ENCODE measurements around the gene TGM1. TPM values are rescaled to one million over a fixed set of nuclear protein-coding genes. Genes with fewer than 3 reads are reported as not detected.

TGM1 gene
- total and polyA plus RNA-seq, 10 of the 15 experiments (the other 5 are each of a cell fraction or from before 2014, with no cell fraction given), result 0.05 to 5.9 (median 1.8) TPM

DNA sequence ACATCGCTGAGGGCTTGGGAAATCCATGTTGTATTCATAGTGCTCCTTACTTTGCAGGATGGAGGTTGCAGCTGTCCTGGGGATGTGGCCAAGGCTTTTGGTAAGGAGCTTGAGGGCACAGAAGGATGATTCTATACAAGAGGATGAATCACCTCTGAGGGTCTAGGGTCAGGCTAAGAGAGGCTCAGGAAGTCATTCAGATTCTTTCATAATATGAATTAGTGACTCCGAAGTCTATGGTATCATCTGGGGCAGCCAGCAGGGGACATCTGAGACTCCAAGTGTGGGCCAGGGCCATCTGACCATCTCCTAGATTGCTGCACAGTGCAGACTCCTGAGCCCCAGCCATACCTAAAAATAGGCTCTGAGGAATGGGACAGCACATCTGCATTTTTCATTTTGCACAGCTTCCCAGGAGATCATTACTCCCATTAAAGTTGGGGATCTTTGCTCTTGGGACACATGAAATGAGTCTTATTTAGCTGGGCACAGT, 25.5 kb downstream of the TGM1 start:
- no peaks in the 10 kb centered on the region for H3K9me3 ChIP-seq (replicated peaks; ENCODE audit: control insufficient read depth, insufficient read depth, low read length)
- RAD21 ChIA-PET (ENCODE audit: unreplicated experiment), result interaction anchor here (0.6 to 1.1 kb wide), 2 partner anchors 59 to 193 kb away, joined by 3 read pairs; no protein-coding TSS in a partner anchor
- no peak overlapping the region for H3K4me3 ChIP-seq
- H2AFZ ChIP-seq (ENCODE audit: control insufficient read depth, low read depth, low read length), result no peak overlapping the region
- H3K9ac ChIP-seq (ENCODE audit: control insufficient read depth, insufficient read depth, low read length), result no peak overlapping the region
- no peak for TF ChIP-seq TCF12 (IDR thresholded peaks at IDR 0.05; ENCODE audit: low read depth, low read length)
- no peak for TF ChIP-seq NR2F1 (conservative IDR thresholded peaks at IDR 0.05)
- 0 out of 2 replicates have a peak, but pooled peaks have one; percentile 2 for TF ChIP-seq POLR2A (IDR thresholded peaks at IDR 0.05; ENCODE audit: low read depth, low read length)
- peaks cover 11 to 52% of the 10 kb centered on the region in 2 experiments for H3K36me3 ChIP-seq (ENCODE audit: control insufficient read depth in 2 of 2, insufficient read depth in 2 of 2, low read length in 1 of 2)
- H3K79me2 ChIP-seq (ENCODE audit: control insufficient read depth, insufficient read depth, low read length), result peaks cover 33% of the 10 kb centered on the region
- no peak overlapping the region for H3K27ac ChIP-seq (ENCODE audit: control insufficient read depth, insufficient read depth)
- H4K20me1 ChIP-seq (ENCODE audit: control insufficient read depth, insufficient read depth), result peaks cover 3% of the 10 kb centered on the region; the same call in 1 of the 2 replicates
- ATAC-seq, result no peak
- peaks cover 15% of the 10 kb centered on the region for H3K4me1 ChIP-seq (ENCODE audit: control insufficient read depth, insufficient read depth, low read length)
- SMC1A ChIA-PET (ENCODE audit: uncharacterized antibody, unreplicated experiment), result interaction anchor here (0.6 to 1.5 kb wide), 5 partner anchors 8 to 62 kb away, joined by 3 to 4 read pairs (median 3); partner anchors contain the start of genes DHRS1 and NOP9
- CTCF ChIA-PET, result interaction anchor here (0.6 to 12.3 kb wide), 6 partner anchors 24 to 96 kb away, joined by 3 to 368 read pairs (median 5); partner anchors contain the start of genes CHMP4A, CIDEB, DHRS1 and NOP9
- in situ Hi-C loops (cut with MboI) (no loop called here), intact Hi-C loops (cut with micrococcal nuclease; ENCODE audit: unreplicated experiment) (no loop called here)
- H3K4me2 ChIP-seq (ENCODE audit: control insufficient read depth, insufficient read depth), result no peak overlapping the region
- no TSS peak for BruUV-seq (replicated peaks)
- no peak for DNase-seq (ENCODE audit: low read depth, low spot score)
- POLR2A ChIA-PET, result interaction anchor here (0.7 to 1.9 kb wide), 6 partner anchors 9 to 76 kb away, joined by 3 to 6 read pairs (median 3); partner anchors contain the start of genes IRF9, MDP1 and RABGGTA
- no peak for FAIRE-seq
- WGBS (ENCODE audit: insufficient coverage, insufficient replicate concordance, low lambda C conversion rate, missing lambda C conversion rate), result 97% methylated on average over 2 of the region's 2 CpGs
- H3K27me3 ChIP-seq (replicated peaks in 1 of 2; ENCODE audit: control insufficient read depth in 2 of 2, insufficient read depth in 2 of 2, low read length in 1 of 2), result no peaks in the 10 kb centered on the region

DNA sequence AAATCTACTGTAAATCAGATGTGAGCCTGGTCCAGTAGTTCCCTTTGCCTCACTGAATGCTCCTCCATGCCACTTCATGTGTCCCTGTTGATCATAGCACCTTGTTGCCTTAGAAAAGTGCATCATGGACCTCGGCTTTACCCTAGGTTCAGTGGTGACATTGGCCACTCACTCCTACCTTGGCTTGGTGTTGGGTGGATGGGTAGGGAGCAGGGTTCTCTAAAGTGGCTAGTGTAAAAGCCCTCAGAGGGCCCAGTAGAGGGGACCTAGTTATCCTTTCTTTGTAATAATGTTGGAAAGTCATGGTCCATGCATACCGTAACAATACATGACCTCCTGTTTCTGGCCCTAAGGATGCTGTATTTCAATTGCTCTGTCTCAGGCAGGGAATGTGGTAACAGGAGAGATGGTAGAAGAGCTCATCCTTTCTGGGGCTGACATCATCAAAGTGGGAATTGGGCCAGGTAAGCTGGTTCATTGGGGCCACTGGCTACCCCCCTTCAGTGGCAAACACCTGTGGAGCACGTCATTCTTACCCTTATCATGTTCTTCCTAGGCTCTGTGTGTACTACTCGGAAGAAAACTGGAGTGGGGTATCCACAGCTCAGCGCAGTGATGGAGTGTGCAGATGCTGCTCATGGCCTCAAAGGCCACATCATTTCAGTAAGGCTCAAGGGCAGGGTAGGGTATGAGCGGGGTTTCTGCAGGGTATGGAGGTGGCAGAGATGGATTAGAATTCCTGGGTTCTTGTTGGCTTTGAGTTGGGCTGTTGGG, 26.1 kb downstream of the TGM1 start:
- no peak overlapping the region for H3K4me3 ChIP-seq
- H3K9me3 ChIP-seq (replicated peaks; ENCODE audit: control insufficient read depth, insufficient read depth, low read length), result no peaks in the 10 kb centered on the region
- H3K79me2 ChIP-seq (ENCODE audit: control insufficient read depth, insufficient read depth, low read length), result peaks cover 32% of the 10 kb centered on the region
- no peak overlapping the region for H3K27ac ChIP-seq (ENCODE audit: control insufficient read depth, insufficient read depth)
- peaks cover 11 to 52% of the 10 kb centered on the region in 2 experiments for H3K36me3 ChIP-seq (ENCODE audit: control insufficient read depth in 2 of 2, insufficient read depth in 2 of 2, low read length in 1 of 2)
- no peak for ATAC-seq
- H3K9ac ChIP-seq (ENCODE audit: control insufficient read depth, insufficient read depth, low read length), result no peak overlapping the region
- SMC1A ChIA-PET (ENCODE audit: uncharacterized antibody, unreplicated experiment), result interaction anchor here (0.6 to 1.5 kb wide), 6 partner anchors 8 to 189 kb away, joined by 3 to 5 read pairs (median 3); partner anchors contain the start of gene CHMP4A
- POLR2A ChIA-PET, result interaction anchor here (0.8 to 1.9 kb wide), 5 partner anchors 8 to 75 kb away, joined by 3 to 6 read pairs (median 3); partner anchors contain the start of genes IRF9 and RABGGTA
- 97% methylated on average over 6 of the region's 6 CpGs for WGBS (ENCODE audit: insufficient coverage, insufficient replicate concordance, low lambda C conversion rate, missing lambda C conversion rate)
- peaks cover 3% of the 10 kb centered on the region; the same call in 1 of the 2 replicates for H4K20me1 ChIP-seq (ENCODE audit: control insufficient read depth, insufficient read depth)
- H3K4me2 ChIP-seq (ENCODE audit: control insufficient read depth, insufficient read depth), result no peak overlapping the region
- no peaks in the 10 kb centered on the region for H3K27me3 ChIP-seq (replicated peaks in 1 of 2; ENCODE audit: control insufficient read depth in 2 of 2, insufficient read depth in 2 of 2, low read length in 1 of 2)
- in situ Hi-C loops (cut with MboI), result no loop called here
- RAD21 ChIA-PET (ENCODE audit: unreplicated experiment), result interaction anchor here (0.6 to 1.3 kb wide), 3 partner anchors 60 to 194 kb away, joined by 3 read pairs; no protein-coding TSS in a partner anchor
- no TSS peak for BruUV-seq (replicated peaks)
- DNase-seq (ENCODE audit: low read depth, low spot score), result no peak
- H3K4me1 ChIP-seq (ENCODE audit: control insufficient read depth, insufficient read depth, low read length), result peaks cover 15% of the 10 kb centered on the region
- FAIRE-seq, result no peak
- intact Hi-C loops (cut with micrococcal nuclease; ENCODE audit: unreplicated experiment), result no loop called here
- CTCF ChIA-PET, result interaction anchor here (0.7 to 1.4 kb wide), 3 partner anchors 23 to 71 kb away, joined by 4 to 6 read pairs (median 4); partner anchors contain the start of genes CHMP4A and CIDEB
- no peak overlapping the region for H2AFZ ChIP-seq (ENCODE audit: control insufficient read depth, low read depth, low read length)
- no peak for TF ChIP-seq NBN (IDR thresholded peaks at IDR 0.05)
- no peak for TF ChIP-seq CHD2 (IDR thresholded peaks at IDR 0.05; ENCODE audit: borderline replicate concordance, low read depth, low read length)
- TF ChIP-seq BRCA1 (IDR thresholded peaks at IDR 0.05; ENCODE audit: low read depth, low read length), result no peak
- TF ChIP-seq, protein P1, sequence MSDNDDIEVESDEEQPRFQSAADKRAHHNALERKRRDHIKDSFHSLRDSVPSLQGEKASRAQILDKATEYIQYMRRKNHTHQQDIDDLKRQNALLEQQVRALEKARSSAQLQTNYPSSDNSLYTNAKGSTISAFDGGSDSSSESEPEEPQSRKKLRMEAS (IDR thresholded peaks at IDR 0.05; ENCODE audit: low read depth, low read length), result no peak
- TF ChIP-seq, protein P2, sequence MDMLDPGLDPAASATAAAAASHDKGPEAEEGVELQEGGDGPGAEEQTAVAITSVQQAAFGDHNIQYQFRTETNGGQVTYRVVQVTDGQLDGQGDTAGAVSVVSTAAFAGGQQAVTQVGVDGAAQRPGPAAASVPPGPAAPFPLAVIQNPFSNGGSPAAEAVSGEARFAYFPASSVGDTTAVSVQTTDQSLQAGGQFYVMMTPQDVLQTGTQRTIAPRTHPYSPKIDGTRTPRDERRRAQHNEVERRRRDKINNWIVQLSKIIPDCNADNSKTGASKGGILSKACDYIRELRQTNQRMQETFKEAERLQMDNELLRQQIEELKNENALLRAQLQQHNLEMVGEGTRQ (IDR thresholded peaks at IDR 0.05; ENCODE audit: borderline replicate concordance, low read depth, low read length), result no peak
- no peak for TF ChIP-seq SMAD1 (IDR thresholded peaks at IDR 0.05; ENCODE audit: low read depth, partially characterized antibody)
- TF ChIP-seq ZNF217 (IDR thresholded peaks at IDR 0.05), result no peak
- TF ChIP-seq BCL11A (IDR thresholded peaks at IDR 0.05; ENCODE audit: low read depth, low read length), result no peak
- TF ChIP-seq, protein P3, sequence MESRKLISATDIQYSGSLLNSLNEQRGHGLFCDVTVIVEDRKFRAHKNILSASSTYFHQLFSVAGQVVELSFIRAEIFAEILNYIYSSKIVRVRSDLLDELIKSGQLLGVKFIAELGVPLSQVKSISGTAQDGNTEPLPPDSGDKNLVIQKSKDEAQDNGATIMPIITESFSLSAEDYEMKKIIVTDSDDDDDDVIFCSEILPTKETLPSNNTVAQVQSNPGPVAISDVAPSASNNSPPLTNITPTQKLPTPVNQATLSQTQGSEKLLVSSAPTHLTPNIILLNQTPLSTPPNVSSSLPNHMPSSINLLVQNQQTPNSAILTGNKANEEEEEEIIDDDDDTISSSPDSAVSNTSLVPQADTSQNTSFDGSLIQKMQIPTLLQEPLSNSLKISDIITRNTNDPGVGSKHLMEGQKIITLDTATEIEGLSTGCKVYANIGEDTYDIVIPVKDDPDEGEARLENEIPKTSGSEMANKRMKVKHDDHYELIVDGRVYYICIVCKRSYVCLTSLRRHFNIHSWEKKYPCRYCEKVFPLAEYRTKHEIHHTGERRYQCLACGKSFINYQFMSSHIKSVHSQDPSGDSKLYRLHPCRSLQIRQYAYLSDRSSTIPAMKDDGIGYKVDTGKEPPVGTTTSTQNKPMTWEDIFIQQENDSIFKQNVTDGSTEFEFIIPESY (IDR thresholded peaks at IDR 0.05), result no peak
- TF ChIP-seq POLR2AphosphoS2 (IDR thresholded peaks at IDR 0.05; ENCODE audit: low read depth, low read length), result 0 out of 2 replicates have a peak, but pooled peaks have one; percentile 30
- peak; percentile 45; the same call in 1 of the 2 replicates for TF ChIP-seq POLR2A (IDR thresholded peaks at IDR 0.05; ENCODE audit: low read depth, low read length)
